Measurements from ENCODE around the gene SOHLH1. TPM values are rescaled to one million over a fixed set of nuclear protein-coding genes. Genes with fewer than 3 reads are reported as not detected.

The SOHLH1 gene
- polyA plus RNA-seq, 1 of the 3 experiments (the other 2 are of a cell fraction) = not detected

- H3K27me3 ChIP-seq (ENCODE audit: insufficient read depth) = no peaks in the 10 kb centered on the region
- 2% methylated on average over 4 of the region's 4 CpGs for WGBS (ENCODE audit: low lambda C conversion rate)
- no peaks in the 10 kb centered on the region for H3F3A ChIP-seq (replicated peaks; ENCODE audit: insufficient read depth)
- H3K4me1 ChIP-seq (ENCODE audit: control insufficient read depth in 1 of 2, insufficient read depth in 2 of 2, low read depth in 1 of 2, low read length in 1 of 2) = no peaks in the 10 kb centered on the region
- POLR2A ChIA-PET = no interaction called here
- no peaks in the 10 kb centered on the region for H3K36me3 ChIP-seq (replicated peaks in 1 of 2; ENCODE audit: control insufficient read depth in 1 of 2, insufficient read depth in 2 of 2, low read length in 1 of 2)
- no peak for DNase-seq
- CTCF ChIA-PET = interaction anchor here (1.2 kb wide), 1 partner anchor 24 kb away, joined by 3 read pairs; no protein-coding TSS in a partner anchor
- no peaks in the 10 kb centered on the region for H3K9me3 ChIP-seq
- H4K20me1 ChIP-seq (ENCODE audit: insufficient read depth) = no peaks in the 10 kb centered on the region
- H3K79me2 ChIP-seq (ENCODE audit: insufficient read depth) = no peaks in the 10 kb centered on the region
- TF ChIP-seq, protein P1, sequence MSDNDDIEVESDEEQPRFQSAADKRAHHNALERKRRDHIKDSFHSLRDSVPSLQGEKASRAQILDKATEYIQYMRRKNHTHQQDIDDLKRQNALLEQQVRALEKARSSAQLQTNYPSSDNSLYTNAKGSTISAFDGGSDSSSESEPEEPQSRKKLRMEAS (IDR thresholded peaks at IDR 0.05; ENCODE audit: low read depth) = no peak
- TF ChIP-seq FOSL2 (IDR thresholded peaks at IDR 0.05; ENCODE audit: borderline replicate concordance, low read depth) (no peak), NRF1 (IDR thresholded peaks at IDR 0.05; ENCODE audit: low read depth, low read length) (no peak), IRF3 (IDR thresholded peaks at IDR 0.05; ENCODE audit: low read depth, low read length) (no peak), YY1 (IDR thresholded peaks at IDR 0.05; ENCODE audit: low read depth) (no peak), EP300 (IDR thresholded peaks at IDR 0.05; ENCODE audit: borderline replicate concordance in 1 of 2, low read depth in 1 of 2, low read length in 1 of 2) (no peak), RAD21 (IDR thresholded peaks at IDR 0.05; ENCODE audit: low read length) (no peak), USF1 (IDR thresholded peaks at IDR 0.05; ENCODE audit: borderline replicate concordance, low read depth) (no peak), TCF12 (IDR thresholded peaks at IDR 0.05) (no peak)
- TF ChIP-seq, protein P2, sequence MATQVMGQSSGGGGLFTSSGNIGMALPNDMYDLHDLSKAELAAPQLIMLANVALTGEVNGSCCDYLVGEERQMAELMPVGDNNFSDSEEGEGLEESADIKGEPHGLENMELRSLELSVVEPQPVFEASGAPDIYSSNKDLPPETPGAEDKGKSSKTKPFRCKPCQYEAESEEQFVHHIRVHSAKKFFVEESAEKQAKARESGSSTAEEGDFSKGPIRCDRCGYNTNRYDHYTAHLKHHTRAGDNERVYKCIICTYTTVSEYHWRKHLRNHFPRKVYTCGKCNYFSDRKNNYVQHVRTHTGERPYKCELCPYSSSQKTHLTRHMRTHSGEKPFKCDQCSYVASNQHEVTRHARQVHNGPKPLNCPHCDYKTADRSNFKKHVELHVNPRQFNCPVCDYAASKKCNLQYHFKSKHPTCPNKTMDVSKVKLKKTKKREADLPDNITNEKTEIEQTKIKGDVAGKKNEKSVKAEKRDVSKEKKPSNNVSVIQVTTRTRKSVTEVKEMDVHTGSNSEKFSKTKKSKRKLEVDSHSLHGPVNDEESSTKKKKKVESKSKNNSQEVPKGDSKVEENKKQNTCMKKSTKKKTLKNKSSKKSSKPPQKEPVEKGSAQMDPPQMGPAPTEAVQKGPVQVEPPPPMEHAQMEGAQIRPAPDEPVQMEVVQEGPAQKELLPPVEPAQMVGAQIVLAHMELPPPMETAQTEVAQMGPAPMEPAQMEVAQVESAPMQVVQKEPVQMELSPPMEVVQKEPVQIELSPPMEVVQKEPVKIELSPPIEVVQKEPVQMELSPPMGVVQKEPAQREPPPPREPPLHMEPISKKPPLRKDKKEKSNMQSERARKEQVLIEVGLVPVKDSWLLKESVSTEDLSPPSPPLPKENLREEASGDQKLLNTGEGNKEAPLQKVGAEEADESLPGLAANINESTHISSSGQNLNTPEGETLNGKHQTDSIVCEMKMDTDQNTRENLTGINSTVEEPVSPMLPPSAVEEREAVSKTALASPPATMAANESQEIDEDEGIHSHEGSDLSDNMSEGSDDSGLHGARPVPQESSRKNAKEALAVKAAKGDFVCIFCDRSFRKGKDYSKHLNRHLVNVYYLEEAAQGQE (IDR thresholded peaks at IDR 0.05; ENCODE audit: low read depth, low read length) = no peak
- H3K4me2 ChIP-seq = no peak overlapping the region
- H3K27ac ChIP-seq (ENCODE audit: low read depth in 2 of 2, low read length in 1 of 2) = no peak overlapping the region
- no peak overlapping the region for H2AFZ ChIP-seq (ENCODE audit: low read depth)
- H3K4me3 ChIP-seq (ENCODE audit: low read depth in 2 of 2, low read length in 1 of 2) = no peak overlapping the region
- H3K9me2 ChIP-seq = no peaks in the 10 kb centered on the region
- no peak overlapping the region for H3K9ac ChIP-seq
These were observed 51.4 kb downstream of the SOHLH1 start for GRCh38 chr9:135647884-135648283.

GRCh38 chr9:135644631-135645218 is 54.6 kb downstream of the SOHLH1 start:
- no peak for DNase-seq
- Histone ChIP-seq H3K4me2 (no peak overlapping the region), H3K79me2 (ENCODE audit: insufficient read depth) (no peaks in the 10 kb centered on the region), H3K9me3 (no peaks in the 10 kb centered on the region), H3K4me1 (ENCODE audit: control insufficient read depth in 1 of 2, insufficient read depth in 2 of 2, low read depth in 1 of 2, low read length in 1 of 2) (no peaks in the 10 kb centered on the region), H3K27me3 (ENCODE audit: insufficient read depth) (no peaks in the 10 kb centered on the region), H2AFZ (ENCODE audit: low read depth) (no peak overlapping the region), H3F3A (replicated peaks; ENCODE audit: insufficient read depth) (no peaks in the 10 kb centered on the region), H3K4me3 (ENCODE audit: low read depth in 2 of 2, low read length in 1 of 2) (no peak overlapping the region), H3K9ac (no peak overlapping the region), H4K20me1 (ENCODE audit: insufficient read depth) (no peaks in the 10 kb centered on the region), H3K27ac (ENCODE audit: low read depth in 2 of 2, low read length in 1 of 2) (no peak overlapping the region), H3K36me3 (replicated peaks in 1 of 2; ENCODE audit: control insufficient read depth in 1 of 2, insufficient read depth in 2 of 2, low read length in 1 of 2) (no peaks in the 10 kb centered on the region), H3K9me2 (no peaks in the 10 kb centered on the region)
- WGBS (ENCODE audit: low lambda C conversion rate) = under 1% methylated on average over 5 of the region's 5 CpGs
- TF ChIP-seq, protein P3, sequence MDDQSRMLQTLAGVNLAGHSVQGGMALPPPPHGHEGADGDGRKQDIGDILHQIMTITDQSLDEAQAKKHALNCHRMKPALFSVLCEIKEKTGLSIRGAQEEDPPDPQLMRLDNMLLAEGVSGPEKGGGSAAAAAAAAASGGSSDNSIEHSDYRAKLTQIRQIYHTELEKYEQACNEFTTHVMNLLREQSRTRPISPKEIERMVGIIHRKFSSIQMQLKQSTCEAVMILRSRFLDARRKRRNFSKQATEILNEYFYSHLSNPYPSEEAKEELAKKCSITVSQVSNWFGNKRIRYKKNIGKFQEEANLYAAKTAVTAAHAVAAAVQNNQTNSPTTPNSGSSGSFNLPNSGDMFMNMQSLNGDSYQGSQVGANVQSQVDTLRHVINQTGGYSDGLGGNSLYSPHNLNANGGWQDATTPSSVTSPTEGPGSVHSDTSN (IDR thresholded peaks at IDR 0.05) = no peak
- TF ChIP-seq YY1 (IDR thresholded peaks at IDR 0.05; ENCODE audit: low read depth) (no peak), USF1 (IDR thresholded peaks at IDR 0.05; ENCODE audit: borderline replicate concordance, low read depth) (no peak)
- CTCF ChIA-PET = no interaction called here
- POLR2A ChIA-PET = no interaction called here

All from SK-N-SH (cell line).